Thoracic aorta (tissue), 2 donors: ENCODE data around the gene MDGA2. TPM values are rescaled to one million over a fixed set of nuclear protein-coding genes. Genes with fewer than 3 reads are reported as not detected.

Experiments
- ATAC-seq: fragments of 150-250 bp; one replicate; pipeline ENCODE4 v1.8.0; 2017; ENCODE audit warnings: low read depth; ENCODE audit not compliant: insufficient number of reproducible peaks, low FRiP score
- DNase-seq: peaks from one replicate; pipeline ENCODE4 v3.0.0-alpha.2; 2020; ENCODE audit warnings: low spot score
- H3K27ac ChIP-seq, 2 donors: fragments of 200-600 bp; sonication (generic); 1 replicate in 1 of 2; 2 replicates in 1 of 2; pipeline ENCODE4 v1.5.1; 2016; ENCODE audit warnings: mild to moderate bottlenecking in 2 of 2, moderate library complexity in 2 of 2
- H3K27me3 ChIP-seq: fragments of 200-600 bp; sonication (generic); replicated peaks from 2 replicates; pipeline ENCODE4 v1.6.0; 2016; ENCODE audit warnings: mild to moderate bottlenecking; ENCODE audit not compliant: insufficient read depth
- H3K36me3 ChIP-seq: fragments of 200-600 bp; sonication (generic); one replicate; pipeline ENCODE4 v1.5.1; 2016
- H3K4me1 ChIP-seq, 2 donors: fragments of 200-600 bp; sonication (generic); 1 replicate in 1 of 2; 2 replicates in 1 of 2; pipeline versions ENCODE4 v1.5.1 to v1.6.0; 2016; ENCODE audit warnings: low read depth in 2 of 2, mild to moderate bottlenecking in 1 of 2; ENCODE audit not compliant: control insufficient read depth in 1 of 2
- H3K4me3 ChIP-seq: fragments of 200-600 bp; sonication (generic); 2 replicates; pipeline ENCODE4 v1.5.1; 2016; ENCODE audit warnings: mild to moderate bottlenecking
- H3K9me3 ChIP-seq: fragments of 200-600 bp; sonication (generic); 2 replicates; pipeline ENCODE4 v1.5.1; 2016
- total RNA-seq, 2 donors: library from RNA; depleted of rRNA; stranded (reverse); fragments of >200 nt; gene quantifications; one replicate each; pipeline versions ENCODE4 v1.1.0 to v1.2.3, GENCODE V29; 2016
- TF ChIP-seq, protein P1 (sequence below): fragments of 200-600 bp; sonication (generic); IDR thresholded peaks from one replicate; pipeline ENCODE4 v1.5.1; 2019; ENCODE audit warnings: antibody characterized with exemption

MDGA2 gene
- total RNA-seq, 2 donors from 2014 or later, result not detected

- no peaks in the 10 kb centered on the region for H3K9me3 ChIP-seq
- H3K4me1 ChIP-seq, result no peaks in the 10 kb centered on the region
- ATAC-seq (no peak), DNase-seq (no peak)
- H3K36me3 ChIP-seq, result no peaks in the 10 kb centered on the region
- TF ChIP-seq, protein P1, sequence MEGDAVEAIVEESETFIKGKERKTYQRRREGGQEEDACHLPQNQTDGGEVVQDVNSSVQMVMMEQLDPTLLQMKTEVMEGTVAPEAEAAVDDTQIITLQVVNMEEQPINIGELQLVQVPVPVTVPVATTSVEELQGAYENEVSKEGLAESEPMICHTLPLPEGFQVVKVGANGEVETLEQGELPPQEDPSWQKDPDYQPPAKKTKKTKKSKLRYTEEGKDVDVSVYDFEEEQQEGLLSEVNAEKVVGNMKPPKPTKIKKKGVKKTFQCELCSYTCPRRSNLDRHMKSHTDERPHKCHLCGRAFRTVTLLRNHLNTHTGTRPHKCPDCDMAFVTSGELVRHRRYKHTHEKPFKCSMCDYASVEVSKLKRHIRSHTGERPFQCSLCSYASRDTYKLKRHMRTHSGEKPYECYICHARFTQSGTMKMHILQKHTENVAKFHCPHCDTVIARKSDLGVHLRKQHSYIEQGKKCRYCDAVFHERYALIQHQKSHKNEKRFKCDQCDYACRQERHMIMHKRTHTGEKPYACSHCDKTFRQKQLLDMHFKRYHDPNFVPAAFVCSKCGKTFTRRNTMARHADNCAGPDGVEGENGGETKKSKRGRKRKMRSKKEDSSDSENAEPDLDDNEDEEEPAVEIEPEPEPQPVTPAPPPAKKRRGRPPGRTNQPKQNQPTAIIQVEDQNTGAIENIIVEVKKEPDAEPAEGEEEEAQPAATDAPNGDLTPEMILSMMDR, result no peak
- H3K4me3 ChIP-seq, result no peak overlapping the region
- H3K27me3 ChIP-seq, result no peaks in the 10 kb centered on the region
- H3K27ac ChIP-seq, result no peak overlapping the region
These were observed 834.3 kb downstream of the MDGA2 start for GRCh38 chr14:46840944-46841720.

GRCh38 chr14:46820291-46820690, 855.1 kb downstream of the MDGA2 start:
- Histone ChIP-seq H3K27me3 (no peaks in the 10 kb centered on the region), H3K4me3 (no peak overlapping the region), H3K4me1 (no peaks in the 10 kb centered on the region), H3K9me3 (no peaks in the 10 kb centered on the region), H3K36me3 (no peaks in the 10 kb centered on the region), H3K27ac (no peak overlapping the region)
- TF ChIP-seq, protein P1, result no peak
- DNase-seq, result no peak
- no peak for ATAC-seq

DNA sequence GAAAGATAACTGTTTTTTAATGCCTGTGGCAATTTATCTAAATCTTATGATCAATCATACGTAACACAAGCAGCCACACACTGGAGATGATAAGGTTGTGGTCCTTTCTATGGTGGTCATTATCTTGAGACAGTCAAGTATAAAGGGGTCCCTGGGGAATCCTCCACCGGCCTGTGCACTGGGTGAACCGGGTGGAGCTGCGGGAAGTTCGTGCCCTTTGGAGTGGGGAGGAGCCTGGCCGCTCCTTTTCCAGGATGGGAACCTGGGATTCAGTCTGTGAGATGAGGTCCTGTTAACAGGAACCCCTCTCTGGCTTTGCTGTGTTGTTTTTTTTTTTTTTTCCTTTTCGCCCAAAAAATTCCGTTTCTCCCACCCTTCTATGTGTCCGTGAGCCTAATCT, 856.3 kb downstream of the MDGA2 start:
- H3K27me3 ChIP-seq, result no peaks in the 10 kb centered on the region
- DNase-seq (no peak), ATAC-seq (no peak)
- no peaks in the 10 kb centered on the region for H3K9me3 ChIP-seq
- H3K27ac ChIP-seq, result no peak overlapping the region
- no peak overlapping the region for H3K4me3 ChIP-seq
- TF ChIP-seq, protein P1, result no peak
- no peaks in the 10 kb centered on the region for H3K36me3 ChIP-seq
- no peaks in the 10 kb centered on the region for H3K4me1 ChIP-seq

DNA sequence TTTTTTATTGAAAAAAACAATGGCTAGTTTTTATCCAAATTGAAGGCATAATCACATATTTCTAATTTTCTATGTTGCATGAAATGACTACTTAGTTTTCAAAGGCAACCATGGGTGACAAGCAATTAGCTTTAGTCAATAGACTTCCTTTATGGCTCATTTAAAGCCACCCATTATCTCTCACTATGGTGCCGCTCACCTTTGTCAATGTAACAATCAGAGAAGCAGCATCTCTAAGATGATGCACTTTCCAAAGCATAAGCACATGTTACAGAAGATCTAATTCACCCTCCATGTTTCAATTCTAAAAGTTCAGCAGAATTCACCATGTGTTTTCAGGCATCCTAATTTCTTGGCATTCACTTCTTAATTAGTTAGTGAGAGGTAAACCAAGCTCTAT, 857.3 kb downstream of the MDGA2 start:
- H3K9me3 ChIP-seq, result no peaks in the 10 kb centered on the region
- DNase-seq (no peak), ATAC-seq (no peak)
- no peak overlapping the region for H3K27ac ChIP-seq
- H3K36me3 ChIP-seq, result no peaks in the 10 kb centered on the region
- H3K4me1 ChIP-seq, result no peaks in the 10 kb centered on the region
- no peaks in the 10 kb centered on the region for H3K27me3 ChIP-seq
- H3K4me3 ChIP-seq, result no peak overlapping the region
- TF ChIP-seq, protein P1, result no peak

- DNase-seq (no peak), ATAC-seq (no peak)
- no peaks in the 10 kb centered on the region for H3K36me3 ChIP-seq
- TF ChIP-seq, protein P1, result no peak
- no peaks in the 10 kb centered on the region for H3K9me3 ChIP-seq
- H3K4me3 ChIP-seq, result no peak overlapping the region
- no peak overlapping the region for H3K27ac ChIP-seq
- H3K27me3 ChIP-seq, result no peaks in the 10 kb centered on the region
- H3K4me1 ChIP-seq, result no peaks in the 10 kb centered on the region
These were observed 882.3 kb downstream of the MDGA2 start for GRCh38 chr14:46793144-46793543.
